Measurements from ENCODE around the gene SAYSD1. TPM values are rescaled to one million over a fixed set of nuclear protein-coding genes. Genes with fewer than 3 reads are reported as not detected.

The SAYSD1 gene
- total and polyA plus RNA-seq, 11 donors = 6.5 to 14.6 (median 9.6) TPM

GRCh38 chr6:39077882-39078594, 36.9 kb downstream of the SAYSD1 start:
- no peak for TF ChIP-seq POLR2A (IDR thresholded peaks at IDR 0.05)
- no peaks in the 10 kb centered on the region for H3K9me3 ChIP-seq
- intact Hi-C loops (cut with DNase I) = no loop called here
- WGBS, 4 donors = 80 to 86% (median 83%) methylated on average over 10 to 11 of the region's 11 CpGs
- peaks cover 0 to 4% (median 0%) of the 10 kb centered on the region in 9 donors for H3K27me3 ChIP-seq
- no peaks in the 10 kb centered on the region for H3K36me3 ChIP-seq
- ATAC-seq = no peak
- DNase-seq = no peak
- no peak overlapping the region for H3K4me3 ChIP-seq
- H3K4me1 ChIP-seq = no peaks in the 10 kb centered on the region
- no peak overlapping the region for H3K27ac ChIP-seq

DNA sequence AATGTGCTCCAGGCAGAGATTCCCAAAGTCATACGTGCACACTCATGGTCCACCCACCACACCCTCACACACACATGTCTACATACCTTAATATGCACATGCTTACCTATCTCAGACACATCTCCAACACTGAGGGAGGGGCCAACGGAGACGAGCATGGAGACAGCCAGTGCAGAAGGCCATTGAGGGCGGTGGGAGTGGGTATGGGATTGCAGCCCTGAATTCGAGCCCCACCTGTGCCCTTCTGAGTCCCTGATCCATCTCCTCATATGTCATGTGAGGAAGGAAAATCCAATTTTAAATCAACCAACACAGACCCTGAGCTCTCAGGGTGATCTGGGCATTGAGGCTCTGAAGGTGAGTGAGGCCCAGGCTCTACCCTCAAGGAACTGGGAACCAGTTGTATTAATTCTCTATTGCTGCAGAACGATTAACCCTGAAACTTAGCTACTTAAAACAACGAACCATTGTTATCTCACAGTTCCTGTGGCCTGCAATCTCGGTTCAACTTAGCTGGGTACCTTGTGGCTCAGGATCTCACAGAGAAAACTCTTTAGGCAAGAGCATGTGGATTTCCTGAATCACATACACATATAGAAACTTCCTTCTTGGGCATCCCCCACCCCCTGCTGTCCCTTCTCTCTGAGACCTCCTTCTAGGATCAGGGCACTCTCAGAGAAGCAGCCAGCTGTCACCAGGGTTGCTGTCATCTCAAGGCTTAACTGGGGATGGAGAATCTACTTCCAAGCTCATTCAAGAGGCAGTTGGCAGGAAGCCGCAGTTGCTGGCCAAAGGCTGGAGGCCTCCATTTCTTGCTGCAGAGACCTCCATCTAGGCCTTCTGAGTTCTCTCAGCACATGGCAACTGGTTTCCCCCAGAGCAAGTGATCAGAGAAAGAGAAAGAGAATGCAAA, 38.1 kb downstream of the SAYSD1 start:
- Histone ChIP-seq H3K27ac (no peak overlapping the region), H3K36me3 (no peaks in the 10 kb centered on the region), H3K4me1 (no peaks in the 10 kb centered on the region), H3K27me3 (peaks cover 0 to 4% (median 0%) of the 10 kb centered on the region in 9 donors), H3K4me3 (no peak overlapping the region), H3K9me3 (no peaks in the 10 kb centered on the region)
- no peak for TF ChIP-seq POLR2A (IDR thresholded peaks at IDR 0.05)
- TF ChIP-seq CTCF (IDR thresholded peaks at IDR 0.05) = no peak
- ATAC-seq (no peak), DNase-seq (no peak)
- 66 to 83% (median 76%) methylated on average over 9 of the region's 9 CpGs for WGBS, 4 donors
- intact Hi-C loops (cut with DNase I) = no loop called here

DNA sequence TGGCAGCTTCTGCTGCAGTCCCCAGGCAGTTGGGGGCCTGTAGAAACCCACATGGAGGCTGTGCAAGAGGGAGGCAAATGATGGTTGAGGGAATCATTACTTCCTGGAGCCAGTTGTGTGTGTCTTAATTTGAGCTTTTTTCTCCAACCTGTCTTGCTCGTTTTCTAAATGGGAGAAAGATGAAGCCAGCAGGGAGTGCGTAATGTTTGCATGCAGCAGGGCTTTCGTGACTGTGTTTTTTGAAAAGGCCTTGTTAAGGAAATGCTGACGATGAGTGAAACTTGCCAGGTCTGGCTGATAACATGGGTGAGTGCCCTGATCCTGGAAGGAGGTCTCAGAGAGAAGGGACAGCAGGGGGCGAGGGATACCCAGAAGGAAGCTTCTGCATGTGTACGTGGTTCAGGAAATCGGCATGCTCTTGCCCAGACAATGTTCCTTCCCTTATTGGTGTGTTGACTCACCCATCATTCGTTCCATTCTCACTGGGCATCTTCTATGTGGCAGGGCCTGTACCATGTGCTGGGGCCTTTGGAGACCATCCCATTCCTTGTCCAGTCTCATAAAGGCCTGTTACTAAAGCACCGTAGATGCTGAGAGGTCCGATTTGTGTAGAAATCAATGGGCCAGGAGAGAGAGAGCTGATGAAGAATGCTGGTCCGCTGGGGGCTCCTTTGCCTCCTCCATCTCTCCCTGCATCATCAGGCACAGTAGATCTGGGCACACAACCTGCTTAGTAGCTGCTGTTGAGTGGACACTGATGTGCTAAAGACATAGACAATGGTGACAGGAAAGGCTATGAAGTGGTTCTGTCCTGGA, 39.0 kb downstream of the SAYSD1 start:
- TF ChIP-seq CTCF (IDR thresholded peaks at IDR 0.05) = no peak
- TF ChIP-seq POLR2A (IDR thresholded peaks at IDR 0.05) = no peak
- no peak for ATAC-seq
- Histone ChIP-seq H3K4me3 (no peak overlapping the region), H3K9me3 (no peaks in the 10 kb centered on the region), H3K36me3 (no peaks in the 10 kb centered on the region), H3K27ac (no peak overlapping the region), H3K27me3 (peaks cover 0 to 4% (median 0%) of the 10 kb centered on the region in 9 donors), H3K4me1 (no peaks in the 10 kb centered on the region)
- intact Hi-C loops (cut with DNase I) = no loop called here
- 70 to 80% (median 74%) methylated on average over 11 of the region's 11 CpGs for WGBS, 4 donors
- no peak for DNase-seq

GRCh38 chr6:39075010-39075686, 39.8 kb downstream of the SAYSD1 start:
- Histone ChIP-seq H3K9me3 (no peaks in the 10 kb centered on the region), H3K27ac (no peak overlapping the region), H3K4me3 (no peak overlapping the region), H3K4me1 (no peaks in the 10 kb centered on the region), H3K36me3 (no peaks in the 10 kb centered on the region), H3K27me3 (peaks cover 0 to 4% (median 0%) of the 10 kb centered on the region in 9 donors)
- WGBS, 4 donors = 60 to 70% (median 63%) methylated on average over 12 of the region's 12 CpGs
- no peak for TF ChIP-seq CTCF (IDR thresholded peaks at IDR 0.05)
- TF ChIP-seq POLR2A (IDR thresholded peaks at IDR 0.05) = no peak
- intact Hi-C loops (cut with DNase I) = no loop called here
- DNase-seq (no peak), ATAC-seq (no peak)
